CD4-positive, alpha-beta T cell treated with Interleukin-15 for 4 hours (primary cell): ENCODE results near the gene HOOK2.

Source experiments
- DNase-seq: peaks from one replicate; pipeline ENCODE4 v3.0.0-alpha.2; 2020; ENCODE audit warnings: low spot score

HOOK2 gene

DNA sequence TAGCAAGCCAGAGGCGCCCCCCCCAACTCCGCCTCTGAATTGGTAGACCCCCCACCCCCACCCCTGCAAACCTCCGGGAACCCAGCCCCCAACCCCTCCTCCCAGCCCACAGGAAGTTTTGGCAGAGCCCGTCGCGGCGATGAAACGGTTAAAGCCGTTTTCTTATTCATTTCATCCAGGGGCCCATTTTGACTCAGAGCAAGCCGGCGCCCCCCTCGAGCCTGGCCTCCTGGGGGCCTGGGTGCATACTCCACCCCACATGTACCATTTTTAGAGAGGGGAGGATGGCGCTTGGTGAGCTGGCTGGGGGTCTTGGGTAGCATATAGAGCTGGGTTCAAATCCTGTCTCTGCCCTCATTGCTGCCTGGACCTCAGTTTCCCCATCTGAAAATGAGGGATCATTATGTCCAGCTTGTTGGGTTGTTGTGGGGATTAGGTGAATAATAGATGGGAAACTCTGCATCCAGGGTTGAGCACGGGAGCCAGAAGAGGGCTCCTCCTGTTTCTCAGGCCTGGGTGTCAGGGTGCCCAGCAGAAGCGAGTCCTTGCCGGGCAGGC, 8.0 kb upstream of the HOOK2 start:
- DNase-seq, result peak; percentile 26

DNA sequence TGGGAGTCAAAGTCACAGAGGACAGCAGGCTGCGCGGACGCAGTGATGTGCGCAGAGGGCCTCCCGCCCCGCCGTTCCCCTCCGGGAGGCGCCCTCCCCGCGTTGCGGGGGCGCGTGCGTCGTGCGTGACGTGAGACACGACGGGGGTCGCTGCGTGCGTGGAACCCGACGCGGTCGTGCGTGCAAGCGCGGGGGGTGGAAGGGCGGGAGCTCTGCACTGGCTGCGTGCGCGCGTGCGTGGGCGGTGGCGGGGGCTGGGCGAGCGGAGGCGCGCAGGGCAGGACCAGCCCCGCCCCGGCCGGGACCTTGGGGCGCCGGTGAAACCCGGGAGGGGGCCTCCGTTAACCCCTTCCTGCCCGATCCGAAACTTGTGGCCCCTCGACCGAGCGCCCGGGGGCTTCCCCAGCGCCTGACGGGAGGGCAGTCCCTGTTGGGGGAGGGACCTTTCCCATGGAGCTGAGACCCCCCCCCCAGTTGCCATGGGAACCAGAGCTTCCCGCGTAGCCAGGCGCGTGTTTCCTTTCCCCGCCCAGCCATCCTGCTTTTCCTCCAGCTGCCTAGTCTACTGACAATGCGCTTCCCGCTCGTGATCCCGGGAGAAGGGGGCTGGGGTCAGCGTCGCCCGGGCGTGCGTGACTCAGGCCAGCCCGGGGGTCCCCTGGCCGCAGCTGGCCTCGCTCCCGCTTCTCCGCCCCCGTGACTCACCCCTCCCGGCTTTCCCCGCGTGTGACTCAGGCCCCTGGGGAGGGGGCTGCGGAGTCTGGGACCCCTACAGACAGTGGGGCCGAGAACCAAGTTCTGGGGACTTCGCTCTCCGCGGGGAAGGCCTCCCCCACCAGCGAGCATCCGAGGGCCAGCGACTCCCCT, 7.3 kb upstream of the HOOK2 start:
- peak; percentile 92 for DNase-seq

DNA sequence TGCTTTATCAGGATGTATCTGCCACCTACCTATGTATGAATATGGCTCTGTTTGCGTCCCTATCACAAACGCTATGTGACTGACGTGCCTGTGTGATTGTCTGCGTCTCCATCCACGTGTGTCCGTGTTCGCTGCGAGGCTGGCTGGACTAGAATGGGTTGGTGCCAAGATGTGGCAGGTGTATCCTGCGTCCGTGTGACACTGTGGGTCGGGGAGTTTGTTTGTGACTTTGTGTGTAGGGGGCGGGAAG, 6.7 kb upstream of the HOOK2 start:
- DNase-seq, result no peak

DNA sequence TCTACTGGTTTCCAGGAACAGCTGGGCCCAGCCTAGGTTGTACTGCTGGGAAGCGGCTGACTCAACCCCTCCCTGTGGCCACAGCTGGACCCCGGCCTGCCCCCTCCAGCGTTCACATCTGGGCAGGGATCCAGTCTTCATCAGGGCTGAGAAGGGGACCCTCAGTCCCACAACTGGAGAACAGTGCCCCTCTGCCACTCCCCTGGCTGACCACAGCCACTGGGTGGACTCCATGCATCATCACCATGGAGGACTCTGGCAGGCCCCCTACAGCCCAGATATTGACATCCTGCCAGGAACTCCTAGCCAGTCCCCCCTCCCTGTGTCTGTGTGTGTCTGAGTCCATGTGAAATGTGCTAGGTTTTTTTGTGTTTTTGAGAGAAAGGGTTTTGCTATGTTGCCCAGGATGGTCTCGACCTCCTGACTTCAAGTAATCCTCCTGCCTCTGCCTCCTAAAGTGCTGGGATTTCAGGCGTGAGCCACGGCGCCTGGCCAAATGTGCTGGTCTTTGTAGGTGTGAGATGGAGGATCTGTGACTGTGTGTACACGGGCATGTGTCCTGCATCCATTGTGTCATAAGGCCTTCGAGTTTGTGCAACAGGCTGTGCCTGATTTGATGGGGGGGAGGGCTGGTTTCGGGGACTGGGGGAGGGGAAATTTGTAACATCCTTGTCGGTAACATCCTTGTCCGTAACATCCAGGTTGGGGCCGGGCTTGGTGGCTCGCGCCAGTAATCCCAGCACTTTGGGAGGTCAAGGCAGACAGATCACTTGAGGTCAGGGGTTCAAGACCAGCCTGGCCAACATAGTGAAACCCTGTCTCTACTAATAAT, 4.0 kb upstream of the HOOK2 start:
- DNase-seq, result no peak

DNA sequence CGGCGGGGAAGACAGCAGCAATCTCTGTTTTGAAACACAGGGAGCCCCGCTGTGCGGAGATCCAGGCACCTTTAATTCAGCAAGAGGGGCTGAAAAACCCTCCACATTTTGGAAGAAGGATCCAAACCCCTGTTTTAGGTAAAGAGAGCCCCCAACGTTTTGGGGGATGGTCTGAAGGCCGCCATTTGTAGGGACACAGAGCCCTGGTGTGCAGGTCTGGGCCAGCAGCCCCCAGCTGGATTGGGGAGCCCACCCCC, 3.5 kb upstream of the HOOK2 start:
- no peak for DNase-seq

DNA sequence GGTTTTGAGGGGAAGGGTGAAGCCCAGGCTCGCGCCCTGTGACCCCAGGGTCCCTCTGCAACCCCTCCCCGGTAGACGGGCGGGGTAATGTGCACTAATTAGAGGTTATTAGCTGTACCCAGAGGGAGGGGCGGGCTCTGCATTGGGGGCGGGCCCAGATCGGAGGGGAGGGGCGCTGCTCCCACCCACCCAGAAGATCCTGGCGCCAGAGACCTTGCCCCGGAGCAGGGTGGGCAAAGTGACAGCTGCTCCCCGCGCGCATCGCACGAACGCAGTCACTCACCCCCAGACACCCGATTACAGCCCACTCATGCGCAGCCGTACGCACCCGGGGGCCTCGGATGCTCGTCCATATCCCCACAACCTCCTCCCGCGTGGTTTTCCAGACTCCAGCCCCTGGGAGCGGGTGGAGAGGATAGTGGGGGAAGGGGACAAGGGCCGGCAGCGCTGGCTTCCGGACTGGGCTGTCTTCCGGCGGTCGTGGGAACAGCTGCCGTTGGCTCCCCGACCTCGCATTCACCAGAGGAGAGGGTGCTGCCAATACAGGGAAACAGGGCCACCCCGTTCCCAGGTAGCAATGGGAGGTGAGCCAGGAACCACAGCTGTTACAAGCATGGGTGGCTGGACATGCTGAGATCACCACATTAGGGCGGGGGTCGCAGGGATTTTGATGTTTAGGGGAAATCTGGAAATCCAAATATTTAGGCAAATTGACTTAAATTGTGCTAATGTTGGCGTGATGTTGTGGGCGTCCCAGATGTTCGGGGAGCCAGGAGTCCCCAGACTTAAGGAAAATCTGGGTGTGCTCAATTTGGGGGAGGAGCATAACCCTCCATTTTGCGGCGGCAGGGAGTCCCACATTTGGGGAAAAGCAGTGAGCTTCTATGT, 2.9 kb upstream of the HOOK2 start:
- DNase-seq, result peak; percentile 41

DNA sequence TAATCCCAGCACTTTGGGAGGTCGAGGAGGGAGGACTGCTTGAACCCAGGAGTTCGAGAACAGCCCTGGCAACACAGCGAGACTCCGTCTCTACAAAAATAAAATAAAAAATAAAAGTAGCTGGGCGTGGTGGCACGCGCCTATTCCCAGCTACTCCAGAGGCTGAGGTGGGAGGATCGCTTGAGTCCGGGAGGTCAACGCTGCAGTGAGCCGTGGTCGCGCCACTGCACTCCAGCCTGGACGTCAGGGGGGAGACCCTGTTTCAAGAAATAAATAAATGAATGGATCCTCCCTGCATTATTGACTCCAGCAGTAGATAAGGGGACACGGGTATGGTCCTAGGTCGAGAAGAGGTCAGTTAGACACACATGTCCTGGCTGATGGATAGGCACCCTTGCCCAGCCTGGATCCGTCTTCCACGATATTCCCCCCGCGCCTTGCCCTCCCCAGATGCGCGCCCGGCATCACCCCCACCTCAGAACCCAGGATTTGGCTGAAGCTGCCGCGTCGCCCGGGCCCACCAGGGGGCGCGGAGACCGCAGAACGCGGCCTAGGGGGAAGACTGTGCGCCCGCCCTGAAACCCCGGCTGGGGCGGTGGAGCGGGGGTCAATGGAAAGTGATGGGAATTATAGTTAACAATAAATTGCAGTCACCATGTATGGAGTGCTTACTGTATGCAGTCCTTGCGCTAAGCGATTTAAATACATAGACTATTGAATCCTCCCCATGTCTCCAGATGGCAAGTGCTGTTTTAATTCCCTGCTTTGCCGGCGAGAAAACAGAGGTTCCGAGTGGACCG, 2.1 kb upstream of the HOOK2 start:
- DNase-seq, result peak; percentile 82

DNA sequence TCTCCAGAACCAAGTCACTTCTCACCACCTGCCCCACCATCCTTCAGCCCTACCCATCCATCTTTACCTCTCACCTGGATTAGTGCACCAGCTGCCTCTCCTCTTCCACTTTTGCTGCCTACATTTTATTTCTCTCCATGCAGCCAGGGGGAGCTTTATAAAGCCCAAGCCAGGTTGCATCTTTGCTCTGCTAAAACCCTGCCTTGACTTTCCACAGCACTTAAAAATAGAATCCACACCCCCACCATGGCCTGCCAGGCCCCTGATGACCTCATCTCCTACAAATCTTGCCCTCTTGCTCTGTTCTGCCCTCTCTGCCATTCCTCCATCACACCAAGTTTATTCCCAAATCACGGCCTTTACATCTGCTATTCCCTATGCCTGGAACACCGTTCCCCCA, 1.8 kb downstream of the HOOK2 start:
- no peak for DNase-seq

DNA sequence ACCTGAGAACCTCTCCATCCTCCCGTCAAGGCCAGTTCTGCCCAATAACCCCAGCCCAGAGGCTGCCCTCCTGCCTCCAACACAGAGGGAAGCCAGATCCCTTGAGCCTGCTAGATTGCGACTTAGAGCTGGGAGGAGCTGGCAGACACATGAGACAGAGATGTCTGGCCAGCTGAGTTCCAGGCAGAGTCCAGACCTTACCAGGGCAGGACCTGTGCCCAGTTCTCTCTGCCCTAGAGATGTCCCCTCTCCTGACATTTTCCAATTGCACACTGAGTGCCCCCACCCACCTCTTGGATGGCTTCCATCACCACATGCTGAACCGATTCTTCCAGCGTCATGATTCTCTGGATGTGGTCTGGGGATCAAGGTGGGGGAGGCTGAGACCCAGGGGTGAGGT, 3.0 kb downstream of the HOOK2 start:
- no peak for DNase-seq

DNA sequence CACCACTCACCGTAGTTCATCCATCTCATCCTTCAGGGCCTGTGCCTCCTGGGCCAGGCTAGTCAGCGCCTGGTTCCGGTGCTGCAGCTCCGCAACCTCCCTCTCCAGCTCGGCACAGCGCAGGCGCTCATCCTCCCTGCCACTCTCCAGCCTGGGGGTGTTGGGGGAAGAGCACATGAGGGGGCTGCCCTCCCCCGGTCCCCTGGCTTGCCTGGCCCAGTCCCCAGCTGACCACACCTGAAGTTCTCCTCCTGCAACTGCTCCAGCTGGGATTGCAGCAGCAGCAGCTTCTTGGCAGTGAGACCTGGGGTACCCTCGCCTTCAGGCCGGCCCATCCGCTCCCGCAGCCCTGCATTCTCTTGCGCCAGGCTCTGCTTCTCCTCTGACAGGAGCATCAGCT, 4.4 kb downstream of the HOOK2 start:
- DNase-seq, result no peak

DNA sequence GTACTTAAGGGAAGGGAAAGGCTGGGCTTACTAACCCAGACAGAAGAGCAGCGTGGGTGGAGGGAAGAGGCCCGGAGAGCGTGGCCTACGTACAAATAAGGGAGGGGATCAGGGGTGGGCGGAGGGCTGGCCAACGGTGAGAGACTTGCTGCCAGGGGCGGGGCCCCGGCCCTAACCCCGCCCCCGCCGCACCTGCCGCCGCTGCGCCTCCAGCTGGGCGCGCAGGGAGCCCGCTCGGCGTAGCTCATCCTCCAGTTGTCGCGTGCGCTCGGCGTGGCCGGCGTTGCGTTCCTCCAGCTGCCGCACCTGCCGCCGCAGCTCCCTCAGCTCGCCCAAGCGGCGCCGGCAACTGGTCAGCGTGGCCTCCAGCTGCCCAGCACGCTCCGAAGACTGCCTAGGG, 5.7 kb downstream of the HOOK2 start:
- peak; percentile 75 for DNase-seq

DNA sequence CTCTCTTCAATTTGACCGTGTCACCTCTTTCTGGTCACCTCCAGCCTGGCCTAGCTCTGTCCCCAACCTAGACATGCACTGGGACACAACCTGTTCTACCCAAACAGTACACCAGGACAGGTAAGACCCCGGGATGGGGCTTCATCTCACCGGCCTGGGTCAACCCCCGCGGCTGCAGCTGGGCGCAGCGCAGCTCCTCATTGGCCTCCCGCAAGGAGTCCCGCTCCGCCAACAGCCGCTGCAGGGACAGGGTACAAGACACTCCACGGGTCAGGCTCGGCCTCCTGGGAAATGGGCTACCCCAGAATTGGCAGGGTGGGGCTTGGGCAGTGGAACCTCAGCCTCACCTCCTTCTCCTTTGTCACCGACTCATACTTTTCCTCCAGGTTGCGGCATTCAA, 7.7 kb downstream of the HOOK2 start:
- no peak for DNase-seq

DNA sequence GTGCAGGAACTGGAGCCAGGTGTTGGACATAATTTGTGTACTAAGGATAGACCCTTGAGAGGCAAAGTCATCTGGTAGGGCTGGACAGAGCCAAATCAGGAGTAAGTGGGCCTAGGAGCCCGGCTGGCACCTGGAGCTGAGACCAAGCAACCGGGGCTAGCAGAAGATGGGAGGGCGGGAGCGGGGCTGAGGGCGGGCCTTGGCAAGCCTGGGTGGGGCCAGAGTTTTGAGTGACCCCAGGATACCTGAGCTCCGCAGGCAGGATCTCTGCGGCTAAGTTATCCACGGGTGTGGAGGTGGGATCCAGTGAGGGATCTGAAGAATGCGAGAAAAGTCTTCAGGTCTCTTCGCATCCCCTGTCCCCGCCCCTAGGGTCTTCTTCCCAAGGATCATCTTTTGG, 8.2 kb downstream of the HOOK2 start:
- DNase-seq, result no peak

DNA sequence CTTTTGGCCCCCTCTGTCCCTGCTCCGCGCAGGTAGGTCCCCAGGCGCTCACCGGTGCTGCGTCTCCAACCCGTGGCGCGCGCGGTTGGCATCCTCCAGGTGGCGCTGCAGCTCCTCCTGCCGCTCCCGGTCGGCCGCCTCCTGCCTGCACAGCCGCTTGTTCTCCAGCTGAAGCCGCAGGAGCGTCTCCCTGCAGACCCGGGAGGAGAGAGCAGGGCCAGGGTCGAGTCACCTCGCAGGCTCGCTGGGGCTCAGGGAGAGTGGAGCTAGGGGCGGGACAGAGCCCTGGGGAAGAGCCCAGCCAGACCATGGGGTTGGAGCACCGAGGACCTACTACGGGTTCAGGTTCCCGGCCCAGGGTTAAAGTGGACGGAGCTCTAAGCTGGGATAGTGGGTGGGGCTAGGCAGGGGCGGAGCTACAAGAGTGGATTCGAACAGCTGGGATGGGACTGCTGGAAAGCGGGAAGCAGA, 9.3 kb downstream of the HOOK2 start:
- DNase-seq, result peak; percentile 83

DNA sequence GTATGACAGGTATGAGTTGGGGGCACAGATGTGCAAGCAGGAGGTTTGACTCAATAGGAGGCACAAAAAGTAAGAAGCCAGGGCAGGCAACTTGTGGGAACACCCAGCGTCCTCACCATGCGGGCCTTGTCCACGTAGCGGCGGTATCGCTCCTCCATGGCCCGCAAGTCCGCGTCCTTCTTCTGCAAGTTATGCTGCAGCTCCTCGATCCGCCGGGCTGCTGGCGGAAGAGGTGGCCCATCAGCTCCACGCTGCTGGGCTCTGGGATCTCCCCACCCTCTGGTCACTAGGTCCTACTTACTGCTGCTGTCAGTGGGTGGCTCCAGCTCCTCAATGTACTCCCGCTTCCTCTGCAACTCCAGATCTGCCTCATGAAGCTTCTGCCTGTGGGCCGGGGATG, 10.7 kb downstream of the HOOK2 start:
- no peak for DNase-seq

DNA sequence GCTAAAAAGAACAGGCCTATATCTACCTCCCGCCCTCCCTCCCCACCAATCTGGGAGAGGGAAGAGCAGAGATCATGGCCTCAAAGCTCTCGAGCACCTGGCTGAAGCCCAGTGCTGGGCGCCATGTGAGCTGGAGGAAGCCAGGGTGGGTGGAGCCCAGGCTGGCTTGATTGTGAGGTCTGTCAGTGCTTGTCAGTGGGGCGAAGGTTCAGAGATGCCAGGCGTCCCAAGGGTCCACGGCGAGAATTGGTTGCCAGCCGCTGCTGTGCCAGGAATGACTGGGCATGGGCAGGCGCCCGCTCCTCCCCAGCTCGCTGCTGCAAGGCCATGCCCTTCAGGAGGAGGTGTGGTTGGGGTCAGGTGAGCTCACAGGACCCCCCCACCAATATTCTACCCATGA, 12.3 kb downstream of the HOOK2 start:
- no peak for DNase-seq

DNA sequence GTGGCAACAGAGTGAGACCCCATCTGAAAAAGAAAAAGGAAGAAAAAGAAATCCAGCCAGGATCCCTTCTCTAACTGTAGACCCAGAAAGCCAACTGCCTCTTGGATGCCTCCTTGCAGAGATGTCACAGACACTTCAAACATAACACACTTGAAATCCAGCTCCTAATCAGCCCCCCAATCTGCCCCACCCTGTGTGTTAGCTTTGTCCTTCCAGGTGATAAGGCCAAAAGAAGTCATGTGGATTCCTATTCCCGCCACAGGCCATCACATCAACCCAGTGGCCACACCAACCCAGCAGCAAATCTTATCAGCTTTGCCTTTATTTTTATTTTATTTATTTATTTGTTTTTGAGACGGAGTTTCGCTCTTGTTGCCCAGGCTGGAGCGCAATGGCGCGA, 15.7 kb downstream of the HOOK2 start:
- DNase-seq, result no peak

DNA sequence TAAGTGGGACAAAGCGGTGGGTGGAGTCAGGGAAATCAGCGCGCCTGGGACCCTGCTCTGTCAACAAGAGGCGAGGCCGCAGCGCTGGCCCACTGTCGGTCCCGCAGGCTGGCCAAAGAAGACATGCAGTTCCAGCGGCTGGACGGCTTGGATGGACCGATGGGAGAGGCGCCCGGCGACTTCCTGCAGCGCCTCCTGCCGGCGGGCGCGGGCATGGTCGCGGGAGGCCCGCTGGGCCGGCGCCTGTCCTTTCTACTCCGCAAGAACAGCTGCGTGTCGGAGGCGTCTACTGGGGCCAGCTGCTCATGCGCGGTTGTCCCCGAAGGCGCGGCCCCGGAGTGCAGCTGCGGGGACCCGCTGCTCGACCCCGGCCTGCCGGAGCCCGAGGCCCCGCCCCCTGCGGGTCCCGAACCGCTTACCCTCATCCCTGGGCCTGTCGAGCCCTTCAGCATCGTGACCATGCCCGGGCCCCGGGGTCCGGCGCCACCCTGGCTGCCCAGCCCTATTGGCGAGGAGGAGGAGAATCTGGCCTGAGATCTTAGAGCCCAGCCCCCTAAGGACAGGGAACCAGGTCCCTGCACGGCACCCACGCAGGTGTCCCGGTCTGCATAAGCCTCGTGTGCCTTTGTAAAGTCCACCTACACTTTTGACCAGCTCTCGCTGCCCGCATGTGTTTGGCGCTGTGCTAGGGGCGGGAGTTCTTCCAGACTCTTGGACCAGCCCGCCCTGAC, 17.6 kb downstream of the HOOK2 start:
- peak; percentile 59 for DNase-seq

DNA sequence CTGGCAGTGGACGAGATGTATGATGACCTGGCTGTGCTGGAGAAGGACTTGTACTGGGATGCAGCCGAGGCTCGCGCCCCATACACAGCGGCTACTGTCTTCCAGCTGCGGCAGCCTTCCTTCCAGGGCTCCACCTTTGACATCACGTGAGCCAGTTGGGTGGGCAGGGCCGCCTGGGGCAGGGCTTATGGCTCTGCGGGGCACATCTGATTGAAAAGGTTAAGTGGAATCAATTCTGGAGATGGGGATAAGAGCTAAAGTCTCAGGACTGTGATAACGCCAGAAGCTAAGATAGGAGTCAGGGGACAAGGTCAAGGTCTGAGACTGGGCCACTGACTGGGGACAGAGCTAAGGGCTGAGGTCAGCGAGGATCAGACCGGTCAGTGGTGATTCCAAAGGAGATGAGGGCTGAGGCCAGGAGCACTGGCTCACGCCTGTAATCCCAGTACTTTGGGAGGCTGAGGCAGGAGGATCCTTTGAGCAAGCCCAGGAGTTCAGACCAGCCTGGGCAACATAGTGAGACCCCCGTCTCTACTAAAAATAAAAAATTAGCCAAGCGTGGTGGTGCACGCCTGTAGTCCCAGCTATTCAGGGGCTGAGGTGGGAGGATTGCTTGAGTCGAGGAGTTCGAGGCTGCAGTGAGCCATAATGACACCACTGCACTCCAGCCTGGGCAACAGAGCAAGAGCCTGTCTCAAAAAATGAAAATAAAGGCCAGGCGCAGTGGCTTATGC, 19.0 kb downstream of the HOOK2 start:
- DNase-seq, result no peak

DNA sequence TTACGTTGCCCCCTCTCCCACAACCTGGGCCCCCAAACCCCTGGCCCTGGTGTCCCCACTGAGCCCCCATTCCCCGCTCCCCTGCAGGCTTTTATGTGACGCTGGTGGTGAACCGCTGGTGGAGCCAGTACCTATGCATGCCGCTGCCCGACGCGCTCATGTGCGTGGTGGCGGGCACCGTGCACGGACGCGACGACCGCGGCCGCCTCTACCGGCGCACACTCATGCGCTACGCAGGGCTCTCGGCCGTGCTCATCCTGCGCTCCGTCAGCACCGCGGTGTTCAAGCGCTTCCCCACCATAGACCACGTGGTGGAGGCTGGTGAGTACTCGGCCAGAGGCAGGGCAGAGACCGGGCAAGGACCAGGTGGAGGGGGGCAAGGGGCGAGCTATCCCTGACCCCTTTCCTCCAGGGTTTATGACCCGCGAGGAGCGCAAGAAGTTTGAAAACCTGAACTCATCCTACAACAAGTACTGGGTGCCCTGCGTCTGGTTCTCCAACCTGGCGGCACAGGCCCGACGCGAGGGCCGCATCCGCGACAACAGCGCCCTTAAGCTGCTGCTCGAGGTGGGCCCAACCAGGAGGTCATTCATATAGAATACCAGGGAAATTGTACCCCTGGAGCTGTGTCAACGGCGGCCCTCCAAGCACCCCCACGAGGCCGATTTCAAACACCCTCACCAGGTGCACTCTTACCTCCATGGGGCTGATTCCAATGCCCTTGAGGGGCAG, 20.7 kb downstream of the HOOK2 start:
- no peak for DNase-seq
